ENCODE data around the gene ZBTB1.

DNA sequence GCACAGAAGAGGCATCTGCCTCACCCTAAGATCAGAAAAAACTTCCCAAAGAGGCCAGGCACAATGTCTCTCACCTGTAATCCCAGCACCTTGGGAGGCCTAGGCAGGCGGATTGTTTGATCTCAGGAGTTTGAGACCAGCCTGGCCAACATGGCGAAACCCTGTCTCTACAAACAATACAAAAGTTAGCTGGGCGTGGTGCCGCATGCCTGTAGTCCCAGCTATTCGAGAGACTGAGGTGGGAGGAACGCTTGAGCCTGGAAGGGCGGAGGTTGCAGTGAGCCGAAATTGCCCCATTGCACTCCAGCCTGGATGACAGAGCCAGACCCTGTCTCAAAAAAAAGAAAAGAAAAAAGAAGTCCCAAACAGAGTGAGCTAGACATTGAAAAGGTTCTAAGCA lies 4.5 kb downstream of the ZBTB1 start:
- TF ChIP-seq POLR2A (IDR thresholded peaks at IDR 0.05) = no peak
- TF ChIP-seq, protein P1, sequence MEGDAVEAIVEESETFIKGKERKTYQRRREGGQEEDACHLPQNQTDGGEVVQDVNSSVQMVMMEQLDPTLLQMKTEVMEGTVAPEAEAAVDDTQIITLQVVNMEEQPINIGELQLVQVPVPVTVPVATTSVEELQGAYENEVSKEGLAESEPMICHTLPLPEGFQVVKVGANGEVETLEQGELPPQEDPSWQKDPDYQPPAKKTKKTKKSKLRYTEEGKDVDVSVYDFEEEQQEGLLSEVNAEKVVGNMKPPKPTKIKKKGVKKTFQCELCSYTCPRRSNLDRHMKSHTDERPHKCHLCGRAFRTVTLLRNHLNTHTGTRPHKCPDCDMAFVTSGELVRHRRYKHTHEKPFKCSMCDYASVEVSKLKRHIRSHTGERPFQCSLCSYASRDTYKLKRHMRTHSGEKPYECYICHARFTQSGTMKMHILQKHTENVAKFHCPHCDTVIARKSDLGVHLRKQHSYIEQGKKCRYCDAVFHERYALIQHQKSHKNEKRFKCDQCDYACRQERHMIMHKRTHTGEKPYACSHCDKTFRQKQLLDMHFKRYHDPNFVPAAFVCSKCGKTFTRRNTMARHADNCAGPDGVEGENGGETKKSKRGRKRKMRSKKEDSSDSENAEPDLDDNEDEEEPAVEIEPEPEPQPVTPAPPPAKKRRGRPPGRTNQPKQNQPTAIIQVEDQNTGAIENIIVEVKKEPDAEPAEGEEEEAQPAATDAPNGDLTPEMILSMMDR (IDR thresholded peaks at IDR 0.05) = no peak
